ENCODE data around the gene DOCK9. TPM values are rescaled to one million over a fixed set of nuclear protein-coding genes. Genes with fewer than 3 reads are reported as not detected.

DOCK9 gene
- total RNA-seq, 4 donors from 2014 or later = 121 to 240 (median 200) TPM

- WGBS = 83% methylated on average over 3 of the region's 3 CpGs
- peaks cover 69% of the 10 kb centered on the region for H3K36me3 ChIP-seq
Measured at GRCh38 chr13:98868932-98869331, 108.9 kb downstream of the DOCK9 start.

GRCh38 chr13:98866882-98867281 is 111.0 kb downstream of the DOCK9 start:
- WGBS = 94% methylated on average over 1 of the region's 1 CpG
- TF ChIP-seq POLR2AphosphoS5 (IDR thresholded peaks at IDR 0.05) = no peak
- TF ChIP-seq CTCF (IDR thresholded peaks at IDR 0.05) = no peak
- no peak for TF ChIP-seq EP300 (IDR thresholded peaks at IDR 0.05)
- TF ChIP-seq POLR2A (IDR thresholded peaks at IDR 0.05) = no peak
- no peaks in the 10 kb centered on the region for H3K27me3 ChIP-seq
- H3K4me1 ChIP-seq = no peaks in the 10 kb centered on the region
- H3K9me3 ChIP-seq = no peaks in the 10 kb centered on the region
- H3K36me3 ChIP-seq = peaks cover 63% of the 10 kb centered on the region
- DNase-seq (ENCODE audit: low spot score in 2 of 2) = no peak
- no peak overlapping the region for H3K27ac ChIP-seq
- no peak overlapping the region for H3K4me3 ChIP-seq

More at GRCh38 chr13:98868932-98869331, 108.9 kb downstream of the DOCK9 start:
- TF ChIP-seq POLR2AphosphoS5 (IDR thresholded peaks at IDR 0.05) (no peak), EP300 (IDR thresholded peaks at IDR 0.05) (no peak), POLR2A (IDR thresholded peaks at IDR 0.05) (no peak), CTCF (IDR thresholded peaks at IDR 0.05) (no peak)
- H3K27ac ChIP-seq = no peak overlapping the region
- H3K4me3 ChIP-seq = no peak overlapping the region
- H3K9me3 ChIP-seq = peaks cover 7% of the 10 kb centered on the region
- no peak for DNase-seq (ENCODE audit: low spot score in 2 of 2)
- no peaks in the 10 kb centered on the region for H3K4me1 ChIP-seq
- H3K27me3 ChIP-seq = no peaks in the 10 kb centered on the region

- Histone ChIP-seq H3K4me3 (no peak overlapping the region), H3K9me3 (no peaks in the 10 kb centered on the region), H3K27ac (no peak overlapping the region), H3K4me1 (peaks cover 12% of the 10 kb centered on the region), H3K27me3 (no peaks in the 10 kb centered on the region), H3K36me3 (peaks cover 65% of the 10 kb centered on the region)
- no peak for DNase-seq (ENCODE audit: low spot score in 2 of 2)
- TF ChIP-seq CTCF (IDR thresholded peaks at IDR 0.05) (no peak), EP300 (IDR thresholded peaks at IDR 0.05) (no peak), POLR2A (IDR thresholded peaks at IDR 0.05) (no peak), POLR2AphosphoS5 (IDR thresholded peaks at IDR 0.05) (no peak)
- WGBS = 73% methylated on average over 5 of the region's 6 CpGs
Measured at GRCh38 chr13:98860491-98860890, 117.4 kb downstream of the DOCK9 start.

GRCh38 chr13:98858191-98858590 is 119.7 kb downstream of the DOCK9 start:
- DNase-seq (ENCODE audit: low spot score in 2 of 2) = no peak
- TF ChIP-seq POLR2AphosphoS5 (IDR thresholded peaks at IDR 0.05) = no peak
- no peak for TF ChIP-seq POLR2A (IDR thresholded peaks at IDR 0.05)
- TF ChIP-seq CTCF (IDR thresholded peaks at IDR 0.05) = no peak
- TF ChIP-seq EP300 (IDR thresholded peaks at IDR 0.05) = no peak
- H3K36me3 ChIP-seq = peaks cover 74% of the 10 kb centered on the region
- H3K9me3 ChIP-seq = no peaks in the 10 kb centered on the region
- 82% methylated on average over 4 of the region's 4 CpGs for WGBS
- no peak overlapping the region for H3K4me3 ChIP-seq
- H3K27ac ChIP-seq = no peak overlapping the region
- peaks cover 12% of the 10 kb centered on the region for H3K4me1 ChIP-seq
- H3K27me3 ChIP-seq = no peaks in the 10 kb centered on the region

- DNase-seq (ENCODE audit: low spot score in 2 of 2) = no peak
- peaks cover 62% of the 10 kb centered on the region for H3K36me3 ChIP-seq
- WGBS = 22% methylated on average over 5 of the region's 5 CpGs
Measured at GRCh38 chr13:98856983-98857382, 120.9 kb downstream of the DOCK9 start.

More at GRCh38 chr13:98856983-98857382, 120.9 kb downstream of the DOCK9 start:
- Histone ChIP-seq H3K27me3 (no peaks in the 10 kb centered on the region), H3K27ac (peak overlapping the region; percentile 65), H3K9me3 (no peaks in the 10 kb centered on the region), H3K4me1 (peaks cover 12% of the 10 kb centered on the region), H3K4me3 (no peak overlapping the region)
- no peak for TF ChIP-seq CTCF (IDR thresholded peaks at IDR 0.05)
- TF ChIP-seq POLR2AphosphoS5 (IDR thresholded peaks at IDR 0.05) = no peak
- no peak for TF ChIP-seq POLR2A (IDR thresholded peaks at IDR 0.05)
- no peak for TF ChIP-seq EP300 (IDR thresholded peaks at IDR 0.05)

Measured in suprapubic skin (tissue), 4 donors.